Glutamatergic neuron (in vitro differentiated cells): Measurements from ENCODE around the gene INSC. TPM values are rescaled to one million over a fixed set of nuclear protein-coding genes. Genes with fewer than 3 reads are reported as not detected.

Experiments used
- DNase-seq: peaks from one replicate; pipeline ENCODE4 v3.0.0; 2022
- H3K27ac Mint-ChIP-seq: one replicate; pipeline ENCODE4 v1.8.0; 2020; ENCODE audit warnings: mild to moderate bottlenecking, mixed read lengths, inconsistent platforms; ENCODE audit not compliant: unreplicated experiment
- H3K27me3 Mint-ChIP-seq: one replicate; pipeline ENCODE4 v1.8.0; 2020; ENCODE audit warnings: mild to moderate bottlenecking, moderate library complexity, mixed read lengths, inconsistent platforms; ENCODE audit not compliant: unreplicated experiment
- H3K36me3 Mint-ChIP-seq: one replicate; pipeline ENCODE4 v1.8.0; 2020; ENCODE audit warnings: mild to moderate bottlenecking, mixed read lengths, inconsistent platforms; ENCODE audit not compliant: unreplicated experiment
- H3K4me1 Mint-ChIP-seq: one replicate; pipeline ENCODE4 v1.8.0; 2020; ENCODE audit warnings: mild to moderate bottlenecking, low read depth, mixed read lengths, inconsistent platforms; ENCODE audit not compliant: unreplicated experiment
- H3K4me3 Mint-ChIP-seq: one replicate; pipeline ENCODE4 v1.8.0; 2020; ENCODE audit warnings: mild to moderate bottlenecking, mixed read lengths, inconsistent platforms; ENCODE audit not compliant: unreplicated experiment
- H3K9me3 Mint-ChIP-seq: one replicate; pipeline ENCODE4 v1.8.0; 2020; ENCODE audit warnings: mild to moderate bottlenecking, moderate library complexity, mixed read lengths, inconsistent platforms; ENCODE audit not compliant: unreplicated experiment
- CTCF ChIP-seq: fragments of 200-600 bp; sonication (generic); IDR thresholded peaks from one replicate; pipeline ENCODE4 v1.5.0; 2021; ENCODE audit not compliant: partially characterized antibody, unreplicated experiment
- total RNA-seq: library from RNA; stranded (reverse); fragmentation: NEBNext Ultra II Directional; extraction: Animal tissue kit (Norgen Biotek cat#: 25700); gene quantifications from one replicate; pipeline ENCODE4 v1.2.1, GENCODE V29; 2021; ENCODE audit not compliant: unreplicated experiment

The INSC gene
- total RNA-seq, 1 donor from 2014 or later = not detected

GRCh38 chr11:15073361-15074205, 41.1 kb upstream of the INSC start, which contains the start of gene CALCB:
Gene CALCB (plus strand): TSS chr11:15073593. CDS start chr11:15074719, 1,126 bp downstream.
- Mint-ChIP-seq H3K36me3 (peaks cover 12% of the 10 kb centered on the region), H3K4me1 (no peaks in the 10 kb centered on the region), H3K9me3 (peaks cover 12% of the 10 kb centered on the region), H3K4me3 (peak within 1 kb of the TSS; percentile 96), H3K27me3 (peaks cover 11% of the 10 kb centered on the region), H3K27ac (no peak within 1 kb of the TSS)
- TF ChIP-seq CTCF = no peak
- peak; percentile 68 for DNase-seq

GRCh38 chr11:15074206-15075161, 40.2 kb upstream of the INSC start:
- H3K36me3 Mint-ChIP-seq = peaks cover 10% of the 10 kb centered on the region
- DNase-seq = peak; percentile 93
- TF ChIP-seq CTCF = peak; percentile 84
- peaks cover 11% of the 10 kb centered on the region for H3K9me3 Mint-ChIP-seq
- H3K27ac Mint-ChIP-seq = no peak overlapping the region
- H3K4me1 Mint-ChIP-seq = no peaks in the 10 kb centered on the region
- peak overlapping the region; percentile 96 for H3K4me3 Mint-ChIP-seq
- peaks cover 11% of the 10 kb centered on the region for H3K27me3 Mint-ChIP-seq

GRCh38 chr11:15075162-15075526, 39.6 kb upstream of the INSC start:
- Mint-ChIP-seq H3K36me3 (peaks cover 7% of the 10 kb centered on the region), H3K4me1 (no peaks in the 10 kb centered on the region), H3K27ac (no peak overlapping the region), H3K9me3 (peaks cover 4% of the 10 kb centered on the region), H3K27me3 (peaks cover 14% of the 10 kb centered on the region), H3K4me3 (no peak overlapping the region)
- no peak for DNase-seq
- TF ChIP-seq CTCF = no peak

GRCh38 chr11:15091175-15091574, 23.5 kb upstream of the INSC start:
- no peak for TF ChIP-seq CTCF
- Mint-ChIP-seq H3K4me1 (no peaks in the 10 kb centered on the region), H3K36me3 (no peaks in the 10 kb centered on the region), H3K4me3 (no peak overlapping the region), H3K9me3 (no peaks in the 10 kb centered on the region), H3K27me3 (no peaks in the 10 kb centered on the region), H3K27ac (no peak overlapping the region)
- no peak for DNase-seq

GRCh38 chr11:15091625-15092024, 23.1 kb upstream of the INSC start:
- no peak overlapping the region for H3K4me3 Mint-ChIP-seq
- TF ChIP-seq CTCF = no peak
- H3K9me3 Mint-ChIP-seq = no peaks in the 10 kb centered on the region
- H3K27me3 Mint-ChIP-seq = no peaks in the 10 kb centered on the region
- DNase-seq = no peak
- H3K4me1 Mint-ChIP-seq = no peaks in the 10 kb centered on the region
- H3K36me3 Mint-ChIP-seq = no peaks in the 10 kb centered on the region
- H3K27ac Mint-ChIP-seq = no peak overlapping the region
